Central memory CD8-positive, alpha-beta T cell (primary cell): ENCODE data around the gene SAMD4A.
A peak's percentile ranks its signal among the peaks of the same experiment; 100 is the strongest.

Experiments
- ATAC-seq: fragments of 150-1000 bp; cut with Tn5 transposase; replicated peaks from 2 replicates; pipeline ENCODE4 v1.10.0; 2022; ENCODE audit warnings: mild to moderate bottlenecking, moderate FRiP score, moderate number of reproducible peaks; ENCODE audit not compliant: poor library complexity, severe bottlenecking; ENCODE audit errors: extremely low read depth
- DNase-seq, 2 donors: peaks; one replicate each; pipeline ENCODE4 v3.0.0; 2021; ENCODE audit warnings: low spot score in 2 of 2
- H3K27ac Mint-ChIP-seq: one replicate; pipeline ENCODE4 v1.8.0; 2022; ENCODE audit warnings: low read depth, mild to moderate bottlenecking, moderate library complexity, mixed read lengths
- H3K27me3 Mint-ChIP-seq: one replicate; pipeline ENCODE4 v1.8.0; 2022; ENCODE audit warnings: mixed read lengths
- H3K36me3 Mint-ChIP-seq: one replicate; pipeline ENCODE4 v1.8.0; 2022; ENCODE audit warnings: mild to moderate bottlenecking, moderate library complexity, mixed read lengths; ENCODE audit not compliant: insufficient read depth
- H3K4me1 Mint-ChIP-seq: one replicate; pipeline ENCODE4 v1.8.0; 2022; ENCODE audit warnings: mixed read lengths
- H3K4me3 Mint-ChIP-seq: one replicate; pipeline ENCODE4 v1.8.0; 2022; ENCODE audit warnings: mild to moderate bottlenecking, moderate library complexity, mixed read lengths
- H3K9me3 Mint-ChIP-seq: one replicate; pipeline ENCODE4 v1.8.0; 2022; ENCODE audit warnings: mixed read lengths

The SAMD4A gene

DNA sequence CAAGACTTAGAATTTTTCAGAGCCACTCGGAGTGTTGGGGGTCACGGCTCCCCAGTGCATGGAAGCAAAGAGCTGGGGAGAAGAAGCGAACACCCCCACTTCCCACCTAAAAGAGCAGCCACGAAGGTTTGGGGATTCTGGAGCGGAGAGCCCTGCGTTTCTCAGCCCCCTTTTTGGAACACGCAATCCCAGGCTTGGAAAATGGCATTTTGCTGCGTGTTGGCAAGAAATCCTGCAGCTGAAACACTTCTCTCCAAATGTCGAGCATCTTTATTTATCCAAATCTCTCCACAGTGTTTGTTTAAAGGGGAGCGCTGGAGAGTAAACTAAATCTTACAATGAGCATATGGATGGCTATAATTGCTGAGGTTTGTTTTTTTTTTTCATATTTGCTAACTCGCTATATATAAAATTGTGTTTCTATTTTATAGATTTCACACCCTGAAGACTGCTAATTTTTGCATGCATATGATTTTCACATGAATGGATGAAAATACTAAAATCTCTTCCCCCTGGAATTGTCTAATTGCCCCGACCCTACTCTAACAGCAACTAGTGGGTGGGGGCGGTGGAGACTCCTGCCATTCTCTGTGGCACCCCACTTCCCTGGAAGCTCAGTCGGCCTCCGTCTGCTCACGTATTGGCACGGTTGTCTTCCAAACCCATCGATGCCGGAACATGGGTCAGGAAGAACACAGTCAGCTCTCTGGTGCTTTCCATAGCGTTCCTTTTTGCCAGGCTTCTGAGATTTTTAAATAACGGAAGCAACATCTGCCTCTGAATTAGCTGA lies 215.2 kb downstream of the SAMD4A start:
- DNase-seq (no peak), ATAC-seq (no peak)
- Mint-ChIP-seq H3K36me3 (no peaks in the 10 kb centered on the region), H3K4me3 (no peak overlapping the region), H3K27me3 (peaks cover 25% of the 10 kb centered on the region), H3K9me3 (no peaks in the 10 kb centered on the region), H3K4me1 (peaks cover 3% of the 10 kb centered on the region), H3K27ac (no peak overlapping the region)

DNA sequence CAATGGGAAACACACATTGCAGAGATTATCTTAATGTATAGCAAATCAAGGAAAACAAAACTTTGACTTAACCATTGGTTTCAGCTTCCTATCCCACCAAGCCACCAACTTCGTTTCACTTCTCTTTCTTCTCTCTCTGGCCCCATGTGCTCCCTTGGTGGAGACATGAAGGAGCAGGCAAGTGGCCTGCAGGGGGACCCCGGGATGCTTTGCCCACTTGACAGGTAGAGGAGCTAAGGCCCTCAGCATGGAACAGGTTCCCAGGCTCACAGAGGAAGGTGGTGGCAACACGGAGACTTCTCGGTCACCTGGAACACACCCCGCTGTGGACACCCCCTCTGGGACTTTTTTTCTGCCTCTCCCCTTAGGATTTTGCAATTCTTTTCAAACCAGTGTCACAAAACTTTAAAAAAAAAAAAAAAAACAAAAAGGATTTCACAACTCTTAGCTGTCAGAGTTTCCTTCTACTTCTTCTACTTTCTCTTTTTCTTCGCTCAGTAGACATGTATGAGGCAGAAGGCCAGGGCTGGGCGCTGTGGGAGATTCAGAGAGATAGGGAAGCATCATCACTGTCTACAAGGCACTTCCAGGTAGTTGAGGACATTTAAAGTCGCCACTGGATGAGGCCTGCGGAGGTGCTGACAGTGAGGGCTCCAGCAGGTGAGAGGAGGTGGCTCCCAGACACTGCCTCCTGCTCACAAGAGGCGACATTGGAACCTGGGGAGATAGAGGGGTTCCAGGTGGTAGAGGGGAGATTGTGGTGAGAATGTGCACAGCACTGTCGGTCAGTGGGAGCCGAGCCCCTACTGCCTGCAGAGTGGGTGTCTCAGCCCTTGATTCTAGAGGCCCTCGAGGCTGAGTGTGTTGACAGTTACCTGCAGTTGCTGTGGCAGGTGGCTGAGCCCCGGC lies 216.1 kb downstream of the SAMD4A start:
- H3K4me1 Mint-ChIP-seq: no peaks in the 10 kb centered on the region
- DNase-seq (no peak), ATAC-seq (peak; percentile 32)
- peaks cover 25% of the 10 kb centered on the region for H3K27me3 Mint-ChIP-seq
- H3K27ac Mint-ChIP-seq: peak overlapping the region; percentile 50
- no peak overlapping the region for H3K4me3 Mint-ChIP-seq
- no peaks in the 10 kb centered on the region for H3K9me3 Mint-ChIP-seq
- H3K36me3 Mint-ChIP-seq: no peaks in the 10 kb centered on the region

DNA sequence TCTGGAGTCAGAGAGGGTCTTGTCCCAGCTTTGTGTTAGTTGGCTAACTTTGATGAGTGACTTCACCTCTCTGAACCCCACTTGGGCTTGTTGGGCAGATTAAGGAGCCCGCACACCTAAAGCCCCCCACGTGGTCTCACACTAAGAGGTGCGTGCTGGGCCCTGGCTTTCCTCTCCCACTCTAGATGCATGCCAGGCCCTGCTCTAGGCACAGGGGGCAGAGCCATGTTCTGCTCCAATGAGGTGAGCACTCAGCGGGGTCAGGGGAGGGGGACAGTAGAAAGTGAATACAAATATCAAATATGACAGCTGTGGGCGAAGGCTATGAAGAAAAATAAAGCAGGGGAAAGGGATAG lies 216.7 kb downstream of the SAMD4A start:
- H3K36me3 Mint-ChIP-seq: no peaks in the 10 kb centered on the region
- no peak for DNase-seq
- H3K27ac Mint-ChIP-seq: no peak overlapping the region
- no peak overlapping the region for H3K4me3 Mint-ChIP-seq
- H3K9me3 Mint-ChIP-seq: no peaks in the 10 kb centered on the region
- peaks cover 25% of the 10 kb centered on the region for H3K27me3 Mint-ChIP-seq
- H3K4me1 Mint-ChIP-seq: no peaks in the 10 kb centered on the region
- ATAC-seq: no peak

DNA sequence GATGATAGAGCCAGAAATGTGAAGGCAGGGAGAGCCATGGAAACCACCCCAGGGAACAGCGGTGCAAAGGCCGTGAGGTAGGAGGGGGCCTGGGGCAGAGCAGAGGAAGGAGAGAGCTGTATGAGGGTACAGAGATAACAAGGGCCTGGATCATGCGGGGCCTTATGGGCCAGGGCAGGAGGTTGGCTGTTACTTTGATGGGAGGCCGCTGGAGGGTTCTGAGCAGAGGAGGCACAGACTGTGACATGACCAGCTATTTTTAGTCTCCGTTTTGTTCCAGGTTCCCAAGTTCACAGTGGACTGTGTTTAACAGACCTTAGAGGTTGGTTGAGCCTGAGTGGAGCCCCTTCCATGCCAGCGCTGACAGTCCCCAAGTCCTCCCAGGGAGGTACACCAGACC lies 217.1 kb downstream of the SAMD4A start:
- ATAC-seq (no peak), DNase-seq (no peak)
- Mint-ChIP-seq H3K27me3 (peaks cover 25% of the 10 kb centered on the region), H3K4me3 (no peak overlapping the region), H3K4me1 (no peaks in the 10 kb centered on the region), H3K27ac (no peak overlapping the region), H3K36me3 (no peaks in the 10 kb centered on the region), H3K9me3 (no peaks in the 10 kb centered on the region)

- Mint-ChIP-seq H3K27ac (no peak overlapping the region), H3K36me3 (no peaks in the 10 kb centered on the region), H3K27me3 (peaks cover 25% of the 10 kb centered on the region), H3K4me3 (no peak overlapping the region), H3K9me3 (no peaks in the 10 kb centered on the region), H3K4me1 (no peaks in the 10 kb centered on the region)
- no peak for ATAC-seq
- DNase-seq: no peak
These were observed 217.7 kb downstream of the SAMD4A start for GRCh38 chr14:54784657-54785056.

GRCh38 chr14:54785136-54785777 lies 218.3 kb downstream of the SAMD4A start:
- DNase-seq: no peak
- ATAC-seq: no peak
- no peaks in the 10 kb centered on the region for H3K4me1 Mint-ChIP-seq
- H3K27me3 Mint-ChIP-seq: peaks cover 25% of the 10 kb centered on the region
- H3K27ac Mint-ChIP-seq: no peak overlapping the region
- no peaks in the 10 kb centered on the region for H3K9me3 Mint-ChIP-seq
- no peaks in the 10 kb centered on the region for H3K36me3 Mint-ChIP-seq
- H3K4me3 Mint-ChIP-seq: no peak overlapping the region

GRCh38 chr14:54785778-54786770 lies 219.1 kb downstream of the SAMD4A start:
- ATAC-seq: no peak
- Mint-ChIP-seq H3K4me3 (no peak overlapping the region), H3K36me3 (no peaks in the 10 kb centered on the region), H3K27me3 (peaks cover 25% of the 10 kb centered on the region), H3K4me1 (no peaks in the 10 kb centered on the region), H3K9me3 (no peaks in the 10 kb centered on the region), H3K27ac (no peak overlapping the region)
- no peak for DNase-seq

DNA sequence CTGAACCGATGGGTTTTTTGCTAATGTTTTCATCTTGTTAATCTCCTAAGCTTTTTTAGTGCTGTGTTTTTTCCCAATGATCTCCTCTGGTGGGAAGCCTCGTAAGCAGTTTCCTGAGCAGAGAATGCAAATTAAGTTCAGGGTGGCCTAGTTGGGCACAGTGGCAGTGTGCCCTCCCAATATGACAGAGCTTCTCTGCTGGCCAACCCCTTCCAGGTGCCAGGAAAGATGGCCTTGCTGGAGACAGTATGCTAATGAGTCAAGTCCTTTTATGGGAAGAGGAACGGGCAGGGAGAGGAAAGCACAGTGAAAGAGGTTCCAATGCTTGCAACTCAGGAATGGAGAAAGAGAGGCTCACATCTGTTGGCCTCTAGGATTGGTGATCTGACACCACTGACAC lies 219.9 kb downstream of the SAMD4A start:
- H3K27ac Mint-ChIP-seq: no peak overlapping the region
- H3K36me3 Mint-ChIP-seq: no peaks in the 10 kb centered on the region
- no peak for DNase-seq

GRCh38 chr14:54787261-54787660 lies 220.3 kb downstream of the SAMD4A start:
- H3K9me3 Mint-ChIP-seq: no peaks in the 10 kb centered on the region
- no peaks in the 10 kb centered on the region for H3K4me1 Mint-ChIP-seq
- no peak overlapping the region for H3K4me3 Mint-ChIP-seq
- H3K27me3 Mint-ChIP-seq: peaks cover 21% of the 10 kb centered on the region
- H3K36me3 Mint-ChIP-seq: no peaks in the 10 kb centered on the region
- no peak overlapping the region for H3K27ac Mint-ChIP-seq
- ATAC-seq (no peak), DNase-seq (no peak)

More for the DNA sequence above, 219.9 kb downstream of the SAMD4A start:
- no peaks in the 10 kb centered on the region for H3K4me1 Mint-ChIP-seq
- no peak overlapping the region for H3K4me3 Mint-ChIP-seq
- ATAC-seq: no peak
- H3K9me3 Mint-ChIP-seq: no peaks in the 10 kb centered on the region
- peaks cover 25% of the 10 kb centered on the region for H3K27me3 Mint-ChIP-seq

DNA sequence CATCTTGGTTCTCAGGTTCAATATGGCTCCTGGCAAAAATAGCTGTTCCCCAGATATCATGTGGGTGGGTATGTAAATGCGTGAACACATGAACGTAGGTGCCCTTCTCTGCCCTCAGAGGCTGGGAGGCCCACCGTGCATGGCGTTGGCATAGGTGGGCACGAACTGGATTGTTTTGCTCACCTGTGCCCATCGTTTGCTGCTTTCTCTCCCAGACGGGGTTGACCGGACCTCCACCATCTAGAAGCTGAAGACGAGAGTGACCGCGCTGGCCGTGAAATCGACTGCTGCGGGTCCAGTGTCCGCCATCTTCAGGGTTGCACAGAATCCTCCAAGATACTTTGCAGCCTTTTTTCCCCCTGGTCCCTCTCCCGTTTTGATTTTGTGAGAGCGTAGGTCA lies 221.8 kb downstream of the SAMD4A start:
- Mint-ChIP-seq H3K27me3 (peaks cover 7% of the 10 kb centered on the region), H3K4me1 (no peaks in the 10 kb centered on the region), H3K9me3 (no peaks in the 10 kb centered on the region), H3K4me3 (no peak overlapping the region), H3K27ac (no peak overlapping the region), H3K36me3 (no peaks in the 10 kb centered on the region)
- no peak for DNase-seq
- no peak for ATAC-seq

GRCh38 chr14:54789166-54789565 lies 222.2 kb downstream of the SAMD4A start:
- no peak for DNase-seq
- no peak overlapping the region for H3K27ac Mint-ChIP-seq
- no peak overlapping the region for H3K4me3 Mint-ChIP-seq
- ATAC-seq: no peak
- no peaks in the 10 kb centered on the region for H3K9me3 Mint-ChIP-seq
- H3K4me1 Mint-ChIP-seq: no peaks in the 10 kb centered on the region
- H3K36me3 Mint-ChIP-seq: no peaks in the 10 kb centered on the region
- peaks cover 5% of the 10 kb centered on the region for H3K27me3 Mint-ChIP-seq
